Memory B cell (primary cell): ENCODE measurements around the gene UBC.
"Not testable (repeated sequence)": the region's sequence is repeated elsewhere in the genome, so short reads cannot be mapped to it uniquely, and the experiment has no call there.

Source experiments
- ATAC-seq: fragments of 150-1000 bp; cut with Tn5 transposase; 2 replicates; pipeline ENCODE4 v1.10.0; 2021; ENCODE audit warnings: low read depth, mild to moderate bottlenecking, moderate library complexity
- DNase-seq, 2 donors: peaks; one replicate each; pipeline ENCODE4 v3.0.0; 2022; ENCODE audit warnings: low spot score in 2 of 2
- H3K27ac Mint-ChIP-seq: one replicate; pipeline ENCODE4 v1.8.0; 2022; ENCODE audit warnings: mild to moderate bottlenecking, moderate library complexity, mixed read lengths
- H3K27me3 Mint-ChIP-seq: one replicate; pipeline ENCODE4 v1.8.0; 2022; ENCODE audit warnings: mixed read lengths
- H3K36me3 Mint-ChIP-seq: one replicate; pipeline ENCODE4 v1.8.0; 2022; ENCODE audit warnings: mild to moderate bottlenecking, mixed read lengths
- H3K4me1 Mint-ChIP-seq: one replicate; pipeline ENCODE4 v1.8.0; 2022; ENCODE audit warnings: mixed read lengths
- H3K4me3 Mint-ChIP-seq: one replicate; pipeline ENCODE4 v1.8.0; 2022; ENCODE audit warnings: mild to moderate bottlenecking, moderate library complexity, mixed read lengths
- H3K9me3 Mint-ChIP-seq: one replicate; pipeline ENCODE4 v1.8.0; 2022; ENCODE audit warnings: mixed read lengths

The UBC gene

GRCh38 chr12:124898200-124898922, 16.1 kb downstream of the UBC start:
- H3K27me3 Mint-ChIP-seq, result no peaks in the 10 kb centered on the region
- no peaks in the 10 kb centered on the region for H3K36me3 Mint-ChIP-seq
- DNase-seq (peak in 1 of 2 donors; percentile 55), ATAC-seq (peak; percentile 82)
- H3K9me3 Mint-ChIP-seq, result no peaks in the 10 kb centered on the region
- H3K27ac Mint-ChIP-seq, result no peak overlapping the region
- peaks cover 15% of the 10 kb centered on the region for H3K4me1 Mint-ChIP-seq
- peak overlapping the region; percentile 73 for H3K4me3 Mint-ChIP-seq

DNA sequence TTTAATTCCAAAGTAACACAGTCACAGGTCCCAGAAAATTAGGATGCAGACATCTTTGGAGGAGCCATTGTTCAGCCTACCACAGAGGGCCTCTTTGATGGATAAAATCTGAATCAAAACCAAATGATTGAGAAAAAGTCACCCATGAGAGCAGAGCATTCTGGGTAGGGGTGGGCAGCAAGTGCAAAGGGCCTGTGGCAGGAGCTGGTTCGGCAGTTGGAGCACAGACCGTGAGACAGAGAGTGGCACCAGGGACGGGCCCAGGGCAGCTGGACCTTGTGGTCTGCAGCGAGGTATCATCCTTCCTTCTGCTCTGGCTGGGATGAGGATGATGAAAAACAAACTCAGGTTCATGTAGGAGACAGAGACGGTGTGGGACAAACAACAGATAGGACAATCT, 18.0 kb downstream of the UBC start:
- DNase-seq (no peak), ATAC-seq (no peak)
- no peak overlapping the region for H3K4me3 Mint-ChIP-seq
- no peak overlapping the region for H3K27ac Mint-ChIP-seq
- peaks cover 13% of the 10 kb centered on the region for H3K4me1 Mint-ChIP-seq
- H3K36me3 Mint-ChIP-seq, result no peaks in the 10 kb centered on the region
- H3K27me3 Mint-ChIP-seq, result no peaks in the 10 kb centered on the region
- H3K9me3 Mint-ChIP-seq, result no peaks in the 10 kb centered on the region

- H3K4me3 Mint-ChIP-seq, result no peak overlapping the region
- H3K27ac Mint-ChIP-seq, result no peak overlapping the region
- H3K4me1 Mint-ChIP-seq, result peaks cover 12% of the 10 kb centered on the region
- H3K36me3 Mint-ChIP-seq, result no peaks in the 10 kb centered on the region
- H3K9me3 Mint-ChIP-seq, result no peaks in the 10 kb centered on the region
- no peaks in the 10 kb centered on the region for H3K27me3 Mint-ChIP-seq
- peak; percentile 64 for ATAC-seq
- no peak for DNase-seq
Observed at GRCh38 chr12:124893792-124894516, 20.5 kb downstream of the UBC start.

DNA sequence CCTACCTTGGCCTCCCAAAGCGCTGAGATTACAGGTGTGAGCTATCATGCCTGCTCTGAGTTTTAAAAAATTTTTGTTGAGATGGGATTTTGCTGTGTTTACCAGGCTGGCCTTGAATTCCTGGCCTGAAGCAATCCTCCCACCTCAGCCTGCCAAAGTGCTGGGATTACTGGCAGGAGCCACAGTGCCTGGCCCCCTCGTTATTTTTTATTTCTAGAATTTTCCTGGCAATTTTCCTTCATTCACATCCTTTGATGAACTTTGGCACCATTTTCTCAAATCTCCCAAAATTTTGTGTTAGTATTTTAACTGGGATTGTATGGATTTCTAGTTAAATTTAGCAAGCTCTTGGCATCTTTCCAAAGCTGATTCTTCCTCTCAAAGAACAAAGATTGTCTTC, 26.2 kb downstream of the UBC start:
- DNase-seq (no peak), ATAC-seq (no peak)
- H3K4me1 Mint-ChIP-seq, result peaks cover 16% of the 10 kb centered on the region
- H3K9me3 Mint-ChIP-seq, result no peaks in the 10 kb centered on the region
- no peaks in the 10 kb centered on the region for H3K36me3 Mint-ChIP-seq
- no peak overlapping the region for H3K4me3 Mint-ChIP-seq
- H3K27ac Mint-ChIP-seq, result no peak overlapping the region
- H3K27me3 Mint-ChIP-seq, result no peaks in the 10 kb centered on the region

DNA sequence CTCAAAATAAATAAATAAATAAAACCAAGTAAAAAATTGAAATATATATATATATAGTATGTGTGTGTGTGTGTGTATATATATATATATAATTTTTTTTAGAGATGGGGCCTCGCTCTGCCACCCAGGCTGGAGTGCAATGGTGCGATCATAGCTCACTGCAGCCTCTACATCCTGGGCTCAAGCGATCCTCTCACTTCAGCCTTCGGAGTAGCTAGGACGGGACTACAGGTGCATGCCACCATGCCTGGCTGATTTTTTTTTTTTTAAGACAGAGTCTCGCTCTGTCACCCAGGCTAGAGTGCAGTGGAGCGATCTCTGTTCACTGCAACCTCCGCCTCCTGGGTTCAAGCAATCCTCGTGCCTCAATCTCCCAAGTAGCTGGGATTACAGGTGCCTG, 26.7 kb downstream of the UBC start:
- ATAC-seq, H3K27ac Mint-ChIP-seq, DNase-seq, H3K36me3 Mint-ChIP-seq, H3K9me3 Mint-ChIP-seq, H3K4me3 Mint-ChIP-seq, H3K27me3 Mint-ChIP-seq: not testable (repeated sequence)
- H3K4me1 Mint-ChIP-seq, result peaks cover 21% of the 10 kb centered on the region

- peaks cover 30% of the 10 kb centered on the region for H3K4me1 Mint-ChIP-seq
- H3K27ac Mint-ChIP-seq, result peak overlapping the region; percentile 60
- no peaks in the 10 kb centered on the region for H3K36me3 Mint-ChIP-seq
- H3K9me3 Mint-ChIP-seq, result no peaks in the 10 kb centered on the region
- peak overlapping the region; percentile 62 for H3K4me3 Mint-ChIP-seq
- no peaks in the 10 kb centered on the region for H3K27me3 Mint-ChIP-seq
- DNase-seq (peak; percentile 58 to 60), ATAC-seq (peak; percentile 96)
Observed at GRCh38 chr12:124884587-124885438, 29.6 kb downstream of the UBC start.

- H3K27ac Mint-ChIP-seq, result peak overlapping the region; percentile 61
- DNase-seq (no peak), ATAC-seq (no peak)
- H3K4me1 Mint-ChIP-seq, result peaks cover 30% of the 10 kb centered on the region
- no peaks in the 10 kb centered on the region for H3K9me3 Mint-ChIP-seq
- peak overlapping the region; percentile 40 for H3K4me3 Mint-ChIP-seq
- no peaks in the 10 kb centered on the region for H3K36me3 Mint-ChIP-seq
- no peaks in the 10 kb centered on the region for H3K27me3 Mint-ChIP-seq
Observed at GRCh38 chr12:124883263-124884130, 31.0 kb downstream of the UBC start.

GRCh38 chr12:124881123-124881522, 33.3 kb downstream of the UBC start:
- DNase-seq (no peak), ATAC-seq (no peak)
- Mint-ChIP-seq H3K27me3 (peaks cover 2% of the 10 kb centered on the region), H3K27ac (no peak overlapping the region), H3K4me1 (peaks cover 32% of the 10 kb centered on the region), H3K4me3 (no peak overlapping the region), H3K36me3 (no peaks in the 10 kb centered on the region), H3K9me3 (no peaks in the 10 kb centered on the region)

- not testable (repeated sequence) for ATAC-seq, H3K27ac Mint-ChIP-seq
Observed at GRCh38 chr12:124880335-124880734, 34.1 kb downstream of the UBC start.

DNA sequence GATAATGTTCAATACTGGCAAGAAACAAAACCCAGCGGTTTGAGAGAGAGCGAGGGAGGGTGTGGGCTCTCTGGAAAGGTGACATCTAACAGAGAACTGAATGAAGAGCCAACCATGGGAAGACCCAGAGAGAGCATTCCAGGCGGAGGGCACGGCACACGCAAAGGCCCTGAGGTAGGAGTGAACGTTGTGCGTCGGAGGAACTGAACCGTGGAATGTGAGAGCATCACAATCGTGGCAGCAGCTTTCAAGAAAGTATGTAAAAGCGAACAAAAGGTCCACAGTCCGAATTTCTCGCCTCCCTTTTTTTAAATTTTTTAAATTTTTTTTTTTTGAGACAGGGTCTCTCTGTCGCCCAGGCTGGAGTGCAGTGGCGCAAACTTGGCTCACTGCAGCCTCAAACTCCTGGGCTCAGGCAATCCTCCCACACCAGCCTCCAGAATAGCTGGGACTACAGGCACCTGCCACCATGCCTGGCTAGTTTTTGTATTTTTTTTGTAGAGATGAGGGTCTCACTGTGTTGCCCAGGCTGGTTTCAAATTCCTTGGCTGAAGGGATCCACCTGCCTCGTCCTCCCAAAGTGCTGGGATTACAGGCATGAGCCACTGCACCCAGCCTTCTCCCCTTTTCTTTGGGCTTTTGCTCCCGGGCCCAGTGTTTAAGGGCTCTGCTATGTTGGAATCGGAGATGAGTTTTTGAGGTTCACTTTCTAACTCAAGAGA, 35.5 kb downstream of the UBC start:
- no peak for ATAC-seq
- no peak overlapping the region for H3K27ac Mint-ChIP-seq
- no peaks in the 10 kb centered on the region for H3K36me3 Mint-ChIP-seq
- DNase-seq, result no peak
- peaks cover 5% of the 10 kb centered on the region for H3K27me3 Mint-ChIP-seq
- H3K4me3 Mint-ChIP-seq, result no peak overlapping the region
- no peaks in the 10 kb centered on the region for H3K9me3 Mint-ChIP-seq
- peaks cover 28% of the 10 kb centered on the region for H3K4me1 Mint-ChIP-seq

More at GRCh38 chr12:124880335-124880734, 34.1 kb downstream of the UBC start:
- not testable (repeated sequence) for H3K27me3 Mint-ChIP-seq, H3K4me3 Mint-ChIP-seq, H3K36me3 Mint-ChIP-seq, DNase-seq, H3K9me3 Mint-ChIP-seq
- peaks cover 30% of the 10 kb centered on the region for H3K4me1 Mint-ChIP-seq

DNA sequence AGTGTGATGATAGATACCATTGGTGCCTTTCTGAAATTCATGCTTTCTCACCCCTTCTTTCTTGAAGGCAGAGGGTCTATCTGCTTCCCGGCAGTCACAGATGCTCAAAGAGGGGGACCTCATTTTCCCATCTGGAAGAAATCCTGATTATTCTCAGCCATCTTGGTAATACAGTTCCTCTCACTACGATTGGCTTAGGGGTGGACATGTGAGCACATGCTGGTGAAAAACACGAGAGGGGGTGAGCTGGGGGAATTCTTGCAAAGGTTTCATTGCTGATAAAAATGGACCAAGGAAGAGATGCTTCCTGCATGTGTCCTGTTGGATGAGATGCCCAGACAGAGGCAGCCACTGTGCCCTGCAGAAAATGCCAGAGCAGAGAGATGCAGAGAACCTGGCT, 37.0 kb downstream of the UBC start:
- DNase-seq, result no peak
- Mint-ChIP-seq H3K27ac (no peak overlapping the region), H3K27me3 (peaks cover 5% of the 10 kb centered on the region), H3K4me1 (peaks cover 18% of the 10 kb centered on the region), H3K4me3 (no peak overlapping the region), H3K36me3 (no peaks in the 10 kb centered on the region), H3K9me3 (no peaks in the 10 kb centered on the region)
- no peak for ATAC-seq

DNA sequence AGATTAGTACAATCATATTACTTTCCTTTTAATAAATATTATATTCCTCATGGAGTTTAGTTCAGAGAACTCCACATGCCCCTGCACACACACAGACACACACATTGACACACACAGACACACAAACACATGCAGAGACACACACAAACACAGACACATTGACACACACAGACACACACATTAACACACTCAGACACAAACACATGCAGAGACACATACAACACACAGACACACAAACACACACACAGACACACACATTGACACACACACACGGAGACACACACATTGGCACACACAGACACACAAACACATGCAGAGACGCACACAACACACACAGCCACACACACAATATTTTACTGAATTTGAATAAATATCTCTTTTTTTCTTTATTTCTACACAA, 38.3 kb downstream of the UBC start:
- H3K9me3 Mint-ChIP-seq, result no peaks in the 10 kb centered on the region
- ATAC-seq (no peak), DNase-seq (no peak)
- H3K27me3 Mint-ChIP-seq, result peaks cover 5% of the 10 kb centered on the region
- no peak overlapping the region for H3K27ac Mint-ChIP-seq
- H3K36me3 Mint-ChIP-seq, result no peaks in the 10 kb centered on the region
- H3K4me3 Mint-ChIP-seq, result no peak overlapping the region
- peaks cover 9% of the 10 kb centered on the region for H3K4me1 Mint-ChIP-seq

DNA sequence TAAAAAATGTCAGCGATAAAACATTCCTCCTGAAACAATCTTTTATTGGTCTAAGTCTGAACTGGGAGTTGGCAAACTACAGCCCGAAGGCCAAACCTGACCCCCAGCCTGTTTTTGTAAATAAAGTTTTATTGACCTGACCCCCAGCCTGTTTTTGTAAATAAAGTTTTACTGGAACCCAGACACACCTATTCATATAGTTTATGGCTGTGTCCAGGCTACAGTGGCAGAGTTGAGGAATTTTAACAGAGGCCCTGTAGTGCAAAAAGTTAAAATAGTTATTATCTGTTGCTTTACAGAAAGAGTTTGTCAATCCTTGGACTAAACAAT, 38.7 kb downstream of the UBC start:
- peaks cover 5% of the 10 kb centered on the region for H3K27me3 Mint-ChIP-seq
- H3K4me3 Mint-ChIP-seq, result no peak overlapping the region
- no peak for DNase-seq
- H3K27ac Mint-ChIP-seq, result no peak overlapping the region
- no peaks in the 10 kb centered on the region for H3K9me3 Mint-ChIP-seq
- H3K4me1 Mint-ChIP-seq, result peaks cover 9% of the 10 kb centered on the region
- no peaks in the 10 kb centered on the region for H3K36me3 Mint-ChIP-seq
- no peak for ATAC-seq
